Measurements from ENCODE around the gene CLSTN2.

Gene CLSTN2

GRCh38 chr3:140007911-140008869 is 73.2 kb downstream of the CLSTN2 start:
- no peak for DNase-seq (ENCODE audit: low spot score)

- DNase-seq (ENCODE audit: low spot score) = no peak
Measured at GRCh38 chr3:140010391-140010790, 75.4 kb downstream of the CLSTN2 start.

DNA sequence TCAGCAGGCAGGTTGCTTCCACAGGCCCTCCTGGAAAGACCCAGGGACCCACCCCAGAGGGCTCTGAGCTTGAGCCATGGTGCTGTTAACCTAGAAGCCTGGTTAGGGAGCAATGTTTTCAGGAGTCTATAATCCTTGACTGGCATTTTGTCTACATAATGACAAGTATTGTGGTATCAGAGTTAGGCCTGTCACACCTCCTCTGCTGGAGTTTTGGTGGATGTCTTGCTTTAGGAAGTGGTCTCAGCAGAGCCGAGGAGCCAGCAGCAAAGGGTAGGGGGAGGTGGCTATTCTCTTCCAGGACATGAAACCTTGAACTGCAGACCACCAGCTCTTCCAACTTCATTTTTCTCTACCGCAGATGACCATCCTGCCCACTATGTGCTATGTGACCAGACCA is 76.1 kb downstream of the CLSTN2 start:
- no peak for DNase-seq (ENCODE audit: low spot score)

- no peak for DNase-seq (ENCODE audit: low spot score)
Measured at GRCh38 chr3:140011611-140012277, 76.8 kb downstream of the CLSTN2 start.

GRCh38 chr3:140013220-140013619 is 78.2 kb downstream of the CLSTN2 start:
- no peak for DNase-seq (ENCODE audit: low spot score)

GRCh38 chr3:140014831-140015495 is 80.0 kb downstream of the CLSTN2 start:
- DNase-seq (ENCODE audit: low spot score) = no peak

GRCh38 chr3:140015741-140016140 is 80.8 kb downstream of the CLSTN2 start:
- DNase-seq (ENCODE audit: low spot score) = no peak

GRCh38 chr3:140018556-140018955 is 83.6 kb downstream of the CLSTN2 start:
- DNase-seq (ENCODE audit: low spot score) = no peak

- no peak for DNase-seq (ENCODE audit: low spot score)
Measured at GRCh38 chr3:140019946-140020345, 85.0 kb downstream of the CLSTN2 start.

DNA sequence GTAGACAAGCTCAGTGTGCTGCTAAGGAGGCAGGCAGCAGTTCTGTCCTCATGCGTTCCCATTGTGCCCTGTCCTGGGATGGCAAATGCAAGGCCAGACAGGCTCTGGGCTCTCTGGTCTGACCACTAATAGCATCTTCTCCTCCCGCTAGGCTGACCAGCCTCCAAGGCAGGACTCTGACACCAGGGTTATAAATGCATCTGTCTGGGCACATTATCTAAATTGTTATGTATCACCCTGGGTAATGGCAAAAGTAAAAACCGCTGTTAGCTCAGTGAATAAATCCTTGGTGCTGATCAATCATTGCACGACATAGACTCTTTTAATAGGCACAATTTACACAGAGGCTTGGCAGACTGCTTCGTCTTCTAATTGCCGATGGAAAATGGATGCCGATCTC is 85.6 kb downstream of the CLSTN2 start:
- DNase-seq (ENCODE audit: low spot score) = no peak

DNA sequence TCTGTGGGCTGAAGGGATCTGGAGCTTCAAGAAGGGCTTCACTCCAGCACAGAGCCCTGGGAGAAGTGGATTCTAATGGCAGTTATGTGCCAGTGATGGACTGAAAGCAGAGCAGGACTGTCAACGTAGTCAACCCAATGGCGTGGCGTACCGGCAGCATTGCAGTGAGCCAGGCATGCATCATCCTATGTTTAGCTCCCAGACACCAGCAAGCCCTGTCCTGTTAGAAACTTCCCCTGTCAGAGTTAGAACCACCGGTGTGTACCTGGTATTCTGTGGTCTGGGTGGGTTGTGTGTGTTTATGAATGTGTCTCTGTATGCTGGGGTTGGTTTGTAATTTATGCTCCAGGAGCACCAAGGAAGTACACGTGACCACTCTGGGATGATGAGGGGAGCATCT is 86.3 kb downstream of the CLSTN2 start:
- no peak for DNase-seq (ENCODE audit: low spot score)

- DNase-seq (ENCODE audit: low spot score) = no peak
Measured at GRCh38 chr3:140022066-140022770, 87.2 kb downstream of the CLSTN2 start.

GRCh38 chr3:140023616-140024530 is 88.9 kb downstream of the CLSTN2 start:
- no peak for DNase-seq (ENCODE audit: low spot score)

DNA sequence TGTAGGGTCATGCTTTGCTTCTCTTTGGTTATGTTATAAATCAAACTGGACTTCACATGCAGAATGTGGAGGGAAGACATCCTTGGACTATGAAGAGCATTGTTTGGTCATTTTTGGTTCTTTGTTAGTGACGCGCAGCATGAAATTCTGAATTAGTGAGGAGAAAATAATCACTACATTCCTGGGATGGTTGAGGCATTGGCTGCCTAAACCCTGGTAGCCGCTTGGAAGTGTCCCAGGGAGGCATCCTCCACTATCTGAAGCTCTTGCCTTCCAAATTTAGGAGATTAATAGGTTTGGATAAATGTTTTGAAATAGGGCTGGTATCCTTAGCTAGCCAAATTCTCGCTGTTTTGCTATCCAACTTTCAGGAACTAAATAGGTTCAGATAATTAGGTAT is 96.2 kb downstream of the CLSTN2 start:
- DNase-seq (ENCODE audit: low spot score) = no peak

DNA sequence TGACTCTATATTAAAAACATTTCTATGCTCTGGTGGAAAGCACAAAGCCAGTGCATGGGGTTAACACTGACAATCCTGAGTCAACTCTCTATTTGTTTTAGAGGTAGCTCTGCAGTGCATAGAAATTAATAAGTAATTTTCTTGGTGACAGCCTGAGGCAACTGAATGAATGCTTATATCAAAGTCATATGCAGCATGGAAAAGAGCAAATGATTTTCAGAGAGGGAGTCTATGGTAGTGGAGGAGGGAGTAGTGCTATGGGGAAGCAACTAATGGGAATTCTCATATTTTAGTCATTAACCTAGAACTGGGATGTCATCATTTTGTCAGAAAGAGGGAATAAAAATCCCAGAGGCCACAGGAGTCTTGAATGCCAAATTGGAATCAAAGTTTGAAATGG is 99.1 kb downstream of the CLSTN2 start:
- DNase-seq (ENCODE audit: low spot score) = no peak

DNA sequence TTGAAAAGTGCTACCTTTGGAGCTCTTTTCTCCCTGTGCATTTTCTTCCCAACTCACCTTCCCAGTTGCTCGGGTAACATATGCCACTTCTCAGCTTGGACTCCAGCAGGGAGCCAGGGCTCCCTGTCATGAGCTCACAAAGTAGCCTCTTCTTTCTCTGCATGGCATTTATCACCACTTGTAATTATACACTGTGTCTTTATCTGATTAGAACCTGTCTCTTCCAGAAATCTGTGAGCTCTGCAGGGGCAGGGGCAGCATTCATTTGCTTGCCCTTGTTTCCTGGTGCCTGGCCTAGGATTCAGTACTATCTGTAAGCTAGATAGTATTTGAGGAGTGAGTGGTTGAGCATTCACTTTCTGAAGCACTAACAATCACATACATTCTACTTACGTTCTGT is 100.9 kb downstream of the CLSTN2 start:
- no peak for DNase-seq (ENCODE audit: low spot score)

GRCh38 chr3:140050396-140050795 is 115.4 kb downstream of the CLSTN2 start:
- no peak for DNase-seq (ENCODE audit: low spot score)

GRCh38 chr3:140051019-140051957 is 116.3 kb downstream of the CLSTN2 start:
- DNase-seq (ENCODE audit: low spot score) = no peak

GRCh38 chr3:140052771-140053702 is 118.1 kb downstream of the CLSTN2 start:
- DNase-seq (ENCODE audit: low spot score) = no peak
